ENCODE data around the gene ASB15. TPM values are rescaled to one million over a fixed set of nuclear protein-coding genes. Genes with fewer than 3 reads are reported as not detected.

Gene ASB15
- total RNA-seq = not detected

GRCh38 chr7:123601530-123601929 lies at the start of gene ASB15:
ASB15 (plus strand) TSS chr7:123601821; CDS start chr7:123614503, 12,682 bp downstream.

GRCh38 chr7:123557398-123558288 lies 44.0 kb upstream of the ASB15 start, which contains the start of gene NDUFA5:
NDUFA5 (minus strand) TSS chr7:123557818; CDS start chr7:123557795, 23 bp downstream.

GRCh38 chr7:123655614-123656013 lies 54.0 kb downstream of the ASB15 start, which contains the start of gene LMOD2:
LMOD2 (plus strand) TSS chr7:123655866; CDS start chr7:123655964, 98 bp downstream.

Other genes with a start within 250 kb of the ASB15 start
- 4.2 TPM for gene IQUB, start 67.2 kb upstream of the ASB15 start, total RNA-seq
- gene NDUFA5, start 44.0 kb upstream of the ASB15 start, total RNA-seq = 113 TPM
- 6.0 TPM for gene LMOD2, start 54.0 kb downstream of the ASB15 start, total RNA-seq
- 41.5 TPM for gene WASL, start 147.2 kb downstream of the ASB15 start, total RNA-seq
- not detected for gene HYAL4, start 243.3 kb downstream of the ASB15 start, total RNA-seq

All from camera-type eye (tissue), 1 donor.